GM23338 (cell line): ENCODE measurements around the gene GOSR2. TPM values are rescaled to one million over a fixed set of nuclear protein-coding genes. Genes with fewer than 3 reads are reported as not detected.

Experiments
- ATAC-seq: fragments of 200-7000 bp; cut with Tn5 transposase; 3 replicates; pipeline ENCODE4 v1.9.1; 2020
- DNase-seq: peaks from one replicate; pipeline ENCODE4 v3.0.0-alpha.2; 2015; ENCODE audit warnings: low spot score
- H2AFZ ChIP-seq: fragments of 200-600 bp; sonication (generic); 2 replicates; pipeline ENCODE4 v1.8.0; 2016; ENCODE audit warnings: antibody characterized with exemption, mild to moderate bottlenecking, moderate library complexity
- H3F3A ChIP-seq: fragments of 200-600 bp; sonication (generic); replicated peaks from 2 replicates; pipeline ENCODE4 v1.8.0; 2017; ENCODE audit warnings: antibody characterized with exemption, mixed run types, low read depth
- H3K27ac ChIP-seq: fragments of 200-600 bp; sonication (generic); 2 replicates; pipeline ENCODE4 v1.6.1; 2016; ENCODE audit warnings: low read depth
- H3K27me3 ChIP-seq: fragments of 200-600 bp; sonication (generic); 2 replicates; pipeline ENCODE4 v1.8.0; 2016; ENCODE audit warnings: mild to moderate bottlenecking, mixed run types, moderate library complexity; ENCODE audit not compliant: insufficient read depth
- H3K36me3 ChIP-seq: fragments of 200-600 bp; sonication (generic); 2 replicates; pipeline ENCODE4 v1.8.0; 2016; ENCODE audit warnings: mild to moderate bottlenecking; ENCODE audit not compliant: insufficient read depth
- H3K4me1 ChIP-seq: fragments of 200-600 bp; sonication (generic); 2 replicates; pipeline ENCODE4 v1.8.0; 2016; ENCODE audit warnings: mild to moderate bottlenecking, moderate library complexity; ENCODE audit not compliant: insufficient read depth
- H3K4me2 ChIP-seq: fragments of 200-600 bp; sonication (generic); 2 replicates; pipeline ENCODE4 v1.7.1; 2017; ENCODE audit warnings: mixed run types
- H3K4me3 ChIP-seq: fragments of 200-600 bp; sonication (generic); 2 replicates; pipeline ENCODE4 v1.6.1; 2016; ENCODE audit warnings: mixed run types
- H3K79me2 ChIP-seq: fragments of 200-600 bp; sonication (generic); replicated peaks from 2 replicates; pipeline ENCODE4 v1.8.0; 2017; ENCODE audit warnings: mild to moderate bottlenecking; ENCODE audit not compliant: insufficient read depth
- H3K9me2 ChIP-seq: fragments of 200-600 bp; sonication (generic); 2 replicates; pipeline ENCODE4 v1.8.0; 2017; ENCODE audit not compliant: insufficient read depth
- H4K20me1 ChIP-seq: fragments of 200-600 bp; sonication (generic); replicated peaks from 2 replicates; pipeline ENCODE4 v1.8.0; 2017; ENCODE audit warnings: mild to moderate bottlenecking; ENCODE audit not compliant: insufficient read depth
- H3K27ac Mint-ChIP-seq: 2 replicates; pipeline ENCODE4 v1.8.0; 2020; ENCODE audit warnings: inconsistent platforms, mild to moderate bottlenecking, moderate library complexity, mixed read lengths
- H3K27me3 Mint-ChIP-seq: 3 replicates; pipeline ENCODE4 v1.8.0; 2022; ENCODE audit warnings: low read depth, mild to moderate bottlenecking, moderate library complexity, mixed read lengths, inconsistent platforms; ENCODE audit not compliant: insufficient read depth, poor library complexity
- H3K36me3 Mint-ChIP-seq: 3 replicates; pipeline ENCODE4 v1.8.0; 2021; ENCODE audit warnings: low read depth, mild to moderate bottlenecking, inconsistent platforms, moderate library complexity, mixed read lengths
- H3K4me1 Mint-ChIP-seq: 3 replicates; pipeline ENCODE4 v1.8.0; 2020; ENCODE audit warnings: mild to moderate bottlenecking, inconsistent platforms, mixed read lengths
- H3K4me3 Mint-ChIP-seq: 3 replicates; pipeline ENCODE4 v1.8.0; 2021; ENCODE audit warnings: moderate library complexity, mild to moderate bottlenecking, inconsistent platforms, mixed read lengths
- H3K9me3 Mint-ChIP-seq: 3 replicates; pipeline ENCODE4 v1.8.0; 2020; ENCODE audit warnings: moderate library complexity, mild to moderate bottlenecking, inconsistent platforms, mixed read lengths
- CREB1 ChIP-seq: fragments of 250-450 bp; sonication (Bioruptor Pico); IDR thresholded peaks from 2 replicates; pipeline ENCODE4 v1.5.0; 2020; ENCODE audit warnings: low read depth, mild to moderate bottlenecking, moderate library complexity
- CTCF ChIP-seq, 2 experiments: fragments of 200-600 bp in 1 of 2; sonication (generic) in 1 of 2; conservative IDR thresholded peaks; 2 replicates each; pipeline versions ENCODE4 v1.5.1 to v1.6.1; 2016 to 2017; ENCODE audit warnings: antibody characterized with exemption in 2 of 2, low read depth in 2 of 2, mild to moderate bottlenecking in 2 of 2, moderate library complexity in 1 of 2
- EZH2 ChIP-seq: fragments of 200-600 bp; sonication (generic); IDR thresholded peaks from one replicate; pipeline ENCODE4 v1.8.0; 2017; ENCODE audit warnings: antibody characterized with exemption, mild to moderate bottlenecking, low read depth; ENCODE audit not compliant: unreplicated experiment
- EZH2phosphoT487 ChIP-seq: fragments of 200-600 bp; sonication (generic); IDR thresholded peaks from one replicate; pipeline ENCODE4 v1.8.1; 2018; ENCODE audit warnings: antibody characterized with exemption; ENCODE audit not compliant: unreplicated experiment
- JUNB ChIP-seq: IDR thresholded peaks from one replicate; pipeline ENCODE4 v1.6.1; 2016; ENCODE audit warnings: antibody characterized with exemption; ENCODE audit not compliant: unreplicated experiment
- NANOG ChIP-seq: IDR thresholded peaks from 2 replicates; pipeline ENCODE4 v1.6.1; 2016; ENCODE audit warnings: antibody characterized with exemption, borderline replicate concordance
- POLR2AphosphoS5 ChIP-seq: IDR thresholded peaks from 2 replicates; pipeline ENCODE4 v1.6.1; 2016; ENCODE audit warnings: antibody characterized with exemption, low read depth
- ZNF114 ChIP-seq: fragments of 250-450 bp; sonication (Bioruptor Pico); IDR thresholded peaks from 2 replicates; pipeline ENCODE4 v1.5.0; 2020; ENCODE audit warnings: mild to moderate bottlenecking, moderate library complexity
- ZNF331 ChIP-seq: fragments of 250-450 bp; sonication (Bioruptor Pico); IDR thresholded peaks from 2 replicates; pipeline ENCODE4 v1.5.0; 2020; ENCODE audit warnings: low read depth, mild to moderate bottlenecking, moderate library complexity
- polyA plus RNA-seq: library from polyadenylated mRNA; unstranded; fragments of >200 nt; fragmentation: Nextera tagmentation; extraction: Ambion mirVana; gene quantifications from 2 replicates; pipeline ENCODE4 v1.2.1, GENCODE V29; 2016
- total RNA-seq: library from RNA; depleted of rRNA; stranded (reverse); fragments of >200 nt; shearing (Covaris generic); gene quantifications from 2 replicates; pipeline ENCODE4 v1.2.3, GENCODE V29; 2014
- TF ChIP-seq, protein P1 (sequence below): fragments of 250-450 bp; sonication (Bioruptor Pico); IDR thresholded peaks from 2 replicates; pipeline ENCODE4 v1.5.0; 2020; ENCODE audit warnings: mild to moderate bottlenecking, moderate library complexity

GOSR2 gene
- total and polyA plus RNA-seq, 2 experiments from 2014 or later: 33.2 to 36.2 TPM

- Histone ChIP-seq H3K9me2 (no peaks in the 10 kb centered on the region), H3K4me2 (no peak overlapping the region), H3K27ac (no peak overlapping the region), H3K4me1 (no peaks in the 10 kb centered on the region), H3K4me3 (no peak overlapping the region), H4K20me1 (no peaks in the 10 kb centered on the region), H3K27me3 (no peaks in the 10 kb centered on the region), H3F3A (no peaks in the 10 kb centered on the region), H3K36me3 (no peaks in the 10 kb centered on the region), H3K79me2 (no peaks in the 10 kb centered on the region), H2AFZ (no peak overlapping the region)
- Mint-ChIP-seq H3K27me3 (peaks cover 4% of the 10 kb centered on the region), H3K4me3 (no peak overlapping the region), H3K27ac (no peak overlapping the region), H3K36me3 (no peaks in the 10 kb centered on the region), H3K9me3 (no peaks in the 10 kb centered on the region), H3K4me1 (no peaks in the 10 kb centered on the region)
- DNase-seq (no peak), ATAC-seq (peak; percentile 14)
- TF ChIP-seq POLR2AphosphoS5 (no peak), CREB1 (CRISPR knock-in tag) (no peak), NANOG (no peak), CTCF (conservative IDR thresholded peaks at IDR 0.05; ENCODE audit: low read depth in 2 of 2) (peak in 1 of 2 experiments; percentile 32; a peak in 2 of 4 replicates)
These were observed 48.1 kb upstream of the GOSR2 start for GRCh38 chr17:46874906-46875305.

GRCh38 chr17:46875849-46876352, 47.1 kb upstream of the GOSR2 start:
- Mint-ChIP-seq H3K27me3 (peaks cover 4% of the 10 kb centered on the region), H3K9me3 (no peaks in the 10 kb centered on the region), H3K36me3 (no peaks in the 10 kb centered on the region), H3K4me3 (no peak overlapping the region), H3K27ac (no peak overlapping the region), H3K4me1 (no peaks in the 10 kb centered on the region)
- no peaks in the 10 kb centered on the region for H3K4me1 ChIP-seq
- H3K4me2 ChIP-seq: no peak overlapping the region
- H3K9me2 ChIP-seq: no peaks in the 10 kb centered on the region
- peak overlapping the region; percentile 72; the same call in 1 of the 2 replicates for H2AFZ ChIP-seq
- no peaks in the 10 kb centered on the region for H3F3A ChIP-seq
- H3K27me3 ChIP-seq: no peaks in the 10 kb centered on the region
- DNase-seq (no peak), ATAC-seq (peak; percentile 42; the same call in 2 of the 3 replicates)
- H3K79me2 ChIP-seq: no peaks in the 10 kb centered on the region
- no peak overlapping the region for H3K4me3 ChIP-seq
- no peaks in the 10 kb centered on the region for H4K20me1 ChIP-seq
- TF ChIP-seq ZNF331 (CRISPR knock-in tag) (no peak), EZH2phosphoT487 (no peak), JUNB (no peak), NANOG (no peak), CTCF (conservative IDR thresholded peaks at IDR 0.05; ENCODE audit: low read depth in 2 of 2) (no peak), ZNF114 (no peak), EZH2 (no peak), CREB1 (CRISPR knock-in tag) (no peak)
- TF ChIP-seq, protein P1, sequence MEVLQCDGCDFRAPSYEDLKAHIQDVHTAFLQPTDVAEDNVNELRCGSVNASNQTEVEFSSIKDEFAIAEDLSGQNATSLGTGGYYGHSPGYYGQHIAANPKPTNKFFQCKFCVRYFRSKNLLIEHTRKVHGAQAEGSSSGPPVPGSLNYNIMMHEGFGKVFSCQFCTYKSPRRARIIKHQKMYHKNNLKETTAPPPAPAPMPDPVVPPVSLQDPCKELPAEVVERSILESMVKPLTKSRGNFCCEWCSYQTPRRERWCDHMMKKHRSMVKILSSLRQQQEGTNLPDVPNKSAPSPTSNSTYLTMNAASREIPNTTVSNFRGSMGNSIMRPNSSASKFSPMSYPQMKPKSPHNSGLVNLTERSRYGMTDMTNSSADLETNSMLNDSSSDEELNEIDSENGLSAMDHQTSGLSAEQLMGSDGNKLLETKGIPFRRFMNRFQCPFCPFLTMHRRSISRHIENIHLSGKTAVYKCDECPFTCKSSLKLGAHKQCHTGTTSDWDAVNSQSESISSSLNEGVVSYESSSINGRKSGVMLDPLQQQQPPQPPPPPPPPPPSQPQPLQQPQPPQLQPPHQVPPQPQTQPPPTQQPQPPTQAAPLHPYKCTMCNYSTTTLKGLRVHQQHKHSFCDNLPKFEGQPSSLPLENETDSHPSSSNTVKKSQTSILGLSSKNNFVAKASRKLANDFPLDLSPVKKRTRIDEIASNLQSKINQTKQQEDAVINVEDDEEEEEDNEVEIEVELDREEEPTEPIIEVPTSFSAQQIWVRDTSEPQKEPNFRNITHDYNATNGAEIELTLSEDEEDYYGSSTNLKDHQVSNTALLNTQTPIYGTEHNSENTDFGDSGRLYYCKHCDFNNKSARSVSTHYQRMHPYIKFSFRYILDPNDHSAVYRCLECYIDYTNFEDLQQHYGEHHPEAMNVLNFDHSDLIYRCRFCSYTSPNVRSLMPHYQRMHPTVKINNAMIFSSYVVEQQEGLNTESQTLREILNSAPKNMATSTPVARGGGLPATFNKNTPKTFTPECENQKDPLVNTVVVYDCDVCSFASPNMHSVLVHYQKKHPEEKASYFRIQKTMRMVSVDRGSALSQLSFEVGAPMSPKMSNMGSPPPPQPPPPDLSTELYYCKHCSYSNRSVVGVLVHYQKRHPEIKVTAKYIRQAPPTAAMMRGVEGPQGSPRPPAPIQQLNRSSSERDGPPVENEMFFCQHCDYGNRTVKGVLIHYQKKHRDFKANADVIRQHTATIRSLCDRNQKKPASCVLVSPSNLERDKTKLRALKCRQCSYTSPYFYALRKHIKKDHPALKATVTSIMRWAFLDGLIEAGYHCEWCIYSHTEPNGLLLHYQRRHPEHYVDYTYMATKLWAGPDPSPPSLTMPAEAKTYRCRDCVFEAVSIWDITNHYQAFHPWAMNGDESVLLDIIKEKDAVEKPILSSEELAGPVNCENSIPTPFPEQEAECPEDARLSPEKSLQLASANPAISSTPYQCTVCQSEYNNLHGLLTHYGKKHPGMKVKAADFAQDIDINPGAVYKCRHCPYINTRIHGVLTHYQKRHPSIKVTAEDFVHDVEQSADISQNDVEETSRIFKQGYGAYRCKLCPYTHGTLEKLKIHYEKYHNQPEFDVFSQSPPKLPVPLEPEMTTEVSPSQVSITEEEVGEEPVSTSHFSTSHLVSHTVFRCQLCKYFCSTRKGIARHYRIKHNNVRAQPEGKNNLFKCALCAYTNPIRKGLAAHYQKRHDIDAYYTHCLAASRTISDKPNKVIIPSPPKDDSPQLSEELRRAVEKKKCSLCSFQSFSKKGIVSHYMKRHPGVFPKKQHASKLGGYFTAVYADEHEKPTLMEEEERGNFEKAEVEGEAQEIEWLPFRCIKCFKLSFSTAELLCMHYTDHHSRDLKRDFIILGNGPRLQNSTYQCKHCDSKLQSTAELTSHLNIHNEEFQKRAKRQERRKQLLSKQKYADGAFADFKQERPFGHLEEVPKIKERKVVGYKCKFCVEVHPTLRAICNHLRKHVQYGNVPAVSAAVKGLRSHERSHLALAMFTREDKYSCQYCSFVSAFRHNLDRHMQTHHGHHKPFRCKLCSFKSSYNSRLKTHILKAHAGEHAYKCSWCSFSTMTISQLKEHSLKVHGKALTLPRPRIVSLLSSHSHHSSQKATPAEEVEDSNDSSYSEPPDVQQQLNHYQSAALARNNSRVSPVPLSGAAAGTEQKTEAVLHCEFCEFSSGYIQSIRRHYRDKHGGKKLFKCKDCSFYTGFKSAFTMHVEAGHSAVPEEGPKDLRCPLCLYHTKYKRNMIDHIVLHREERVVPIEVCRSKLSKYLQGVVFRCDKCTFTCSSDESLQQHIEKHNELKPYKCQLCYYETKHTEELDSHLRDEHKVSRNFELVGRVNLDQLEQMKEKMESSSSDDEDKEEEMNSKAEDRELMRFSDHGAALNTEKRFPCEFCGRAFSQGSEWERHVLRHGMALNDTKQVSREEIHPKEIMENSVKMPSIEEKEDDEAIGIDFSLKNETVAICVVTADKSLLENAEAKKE (CRISPR knock-in tag): no peak
- H3K36me3 ChIP-seq: no peaks in the 10 kb centered on the region
- no peak overlapping the region for H3K27ac ChIP-seq
